Activated naive CD8-positive, alpha-beta T cell treated with anti-CD3 and anti-CD28 coated beads, Interleukin-2, amount 10 ng/mL, durations not matched to agents 7 days and 5 days (primary cell): ENCODE measurements around the gene APOD. TPM values are rescaled to one million over a fixed set of nuclear protein-coding genes. Genes with fewer than 3 reads are reported as not detected.
A peak's percentile ranks its signal among the peaks of the same experiment; 100 is the strongest.

Experiments used
- ATAC-seq: fragments of 150-1000 bp; cut with Tn5 transposase; one replicate; pipeline ENCODE4 v1.10.0; 2021; ENCODE audit warnings: low read depth, moderate library complexity
- POLR2A ChIA-PET: fragments of 350-600 bp; sonication (Branson Sonifier 250); formaldehyde crosslinking; loops from one replicate; lab custom pipeline; 2021; ENCODE audit warnings: antibody characterized with exemption; lab: Charles Lee
- DNase-seq: peaks from one replicate; pipeline ENCODE4 v3.0.0; 2021
- H3K27ac Mint-ChIP-seq: one replicate; pipeline ENCODE4 v1.8.0; 2022; ENCODE audit warnings: mild to moderate bottlenecking, mixed read lengths
- H3K27me3 Mint-ChIP-seq: one replicate; pipeline ENCODE4 v1.8.0; 2022; ENCODE audit warnings: mild to moderate bottlenecking, moderate library complexity, mixed read lengths
- H3K36me3 Mint-ChIP-seq: one replicate; pipeline ENCODE4 v1.8.0; 2021; ENCODE audit warnings: mild to moderate bottlenecking, mixed read lengths
- H3K4me1 Mint-ChIP-seq: one replicate; pipeline ENCODE4 v1.8.0; 2021; ENCODE audit warnings: mixed read lengths
- H3K4me3 Mint-ChIP-seq: one replicate; pipeline ENCODE4 v1.8.0; 2022; ENCODE audit warnings: mild to moderate bottlenecking, moderate library complexity, mixed read lengths
- H3K9me3 Mint-ChIP-seq: one replicate; pipeline ENCODE4 v1.8.0; 2021; ENCODE audit warnings: mixed read lengths
- total RNA-seq, 2 experiments: library from RNA; stranded (reverse); gene quantifications; one replicate each; pipeline ENCODE4 v1.2.3, GENCODE V29; 2021

The APOD gene
- total RNA-seq, 2 experiments from 2014 or later: not detected

GRCh38 chr3:195570912-195571311 is 12.8 kb downstream of the APOD start:
- Mint-ChIP-seq H3K4me1 (peaks cover 23% of the 10 kb centered on the region), H3K27ac (no peak overlapping the region), H3K4me3 (no peak overlapping the region), H3K27me3 (peaks cover 3% of the 10 kb centered on the region), H3K36me3 (no peaks in the 10 kb centered on the region), H3K9me3 (no peaks in the 10 kb centered on the region)
- DNase-seq (no peak), ATAC-seq (no peak)
- POLR2A ChIA-PET: no interaction called here

- H3K4me3 Mint-ChIP-seq: no peak overlapping the region
- H3K27ac Mint-ChIP-seq: no peak overlapping the region
- H3K4me1 Mint-ChIP-seq: peaks cover 23% of the 10 kb centered on the region
- DNase-seq (no peak), ATAC-seq (no peak)
- peaks cover 3% of the 10 kb centered on the region for H3K27me3 Mint-ChIP-seq
- no peaks in the 10 kb centered on the region for H3K9me3 Mint-ChIP-seq
- H3K36me3 Mint-ChIP-seq: no peaks in the 10 kb centered on the region
- POLR2A ChIA-PET: no interaction called here
Measured at GRCh38 chr3:195570344-195570743, 13.4 kb downstream of the APOD start.

GRCh38 chr3:195568630-195569029 is 15.1 kb downstream of the APOD start:
- DNase-seq: no peak
- peaks cover 3% of the 10 kb centered on the region for H3K27me3 Mint-ChIP-seq
- H3K4me1 Mint-ChIP-seq: peaks cover 21% of the 10 kb centered on the region
- H3K36me3 Mint-ChIP-seq: no peaks in the 10 kb centered on the region
- H3K9me3 Mint-ChIP-seq: no peaks in the 10 kb centered on the region
- POLR2A ChIA-PET: no interaction called here
- ATAC-seq: no peak
- H3K4me3 Mint-ChIP-seq: no peak overlapping the region
- H3K27ac Mint-ChIP-seq: no peak overlapping the region

- Mint-ChIP-seq H3K9me3 (no peaks in the 10 kb centered on the region), H3K4me3 (no peak overlapping the region), H3K27ac (no peak overlapping the region), H3K4me1 (peaks cover 26% of the 10 kb centered on the region), H3K36me3 (no peaks in the 10 kb centered on the region), H3K27me3 (peaks cover 3% of the 10 kb centered on the region)
- DNase-seq (no peak), ATAC-seq (no peak)
- POLR2A ChIA-PET: interaction anchor here (0.6 kb wide), 1 partner anchor 29 kb away, joined by 3 read pairs; no protein-coding TSS in a partner anchor
Measured at GRCh38 chr3:195566797-195567196, 16.9 kb downstream of the APOD start.

- peaks cover 3% of the 10 kb centered on the region for H3K27me3 Mint-ChIP-seq
- H3K27ac Mint-ChIP-seq: no peak overlapping the region
- no peak for DNase-seq
- no peaks in the 10 kb centered on the region for H3K9me3 Mint-ChIP-seq
- ATAC-seq: no peak
- H3K4me3 Mint-ChIP-seq: no peak overlapping the region
- H3K4me1 Mint-ChIP-seq: peaks cover 24% of the 10 kb centered on the region
- no peaks in the 10 kb centered on the region for H3K36me3 Mint-ChIP-seq
- POLR2A ChIA-PET: no interaction called here
Measured at GRCh38 chr3:195565716-195566115, 18.0 kb downstream of the APOD start.

- H3K4me3 Mint-ChIP-seq: no peak overlapping the region
- H3K27me3 Mint-ChIP-seq: peaks cover 3% of the 10 kb centered on the region
- H3K9me3 Mint-ChIP-seq: no peaks in the 10 kb centered on the region
- POLR2A ChIA-PET: no interaction called here
- H3K4me1 Mint-ChIP-seq: peaks cover 11% of the 10 kb centered on the region
- ATAC-seq (no peak), DNase-seq (no peak)
- no peak overlapping the region for H3K27ac Mint-ChIP-seq
- H3K36me3 Mint-ChIP-seq: no peaks in the 10 kb centered on the region
Measured at GRCh38 chr3:195563317-195563716, 20.4 kb downstream of the APOD start.

GRCh38 chr3:195559723-195560409 is 23.9 kb downstream of the APOD start:
- POLR2A ChIA-PET: no interaction called here
- Mint-ChIP-seq H3K9me3 (no peaks in the 10 kb centered on the region), H3K27ac (no peak overlapping the region), H3K4me1 (peaks cover 12% of the 10 kb centered on the region), H3K4me3 (no peak overlapping the region), H3K36me3 (no peaks in the 10 kb centered on the region), H3K27me3 (no peaks in the 10 kb centered on the region)
- no peak for DNase-seq
- no peak for ATAC-seq

GRCh38 chr3:195558602-195559001 is 25.1 kb downstream of the APOD start:
- no peaks in the 10 kb centered on the region for H3K27me3 Mint-ChIP-seq
- H3K4me1 Mint-ChIP-seq: peaks cover 12% of the 10 kb centered on the region
- H3K4me3 Mint-ChIP-seq: no peak overlapping the region
- H3K27ac Mint-ChIP-seq: no peak overlapping the region
- DNase-seq (no peak), ATAC-seq (peak; percentile 85)
- no peaks in the 10 kb centered on the region for H3K9me3 Mint-ChIP-seq
- POLR2A ChIA-PET: interaction anchor here (1.0 kb wide), 1 partner anchor 16 kb away, joined by 3 read pairs; the partner anchor contains the start of gene PPP1R2
- no peaks in the 10 kb centered on the region for H3K36me3 Mint-ChIP-seq

GRCh38 chr3:195557322-195557721 is 26.4 kb downstream of the APOD start:
- H3K4me1 Mint-ChIP-seq: peaks cover 15% of the 10 kb centered on the region
- H3K27ac Mint-ChIP-seq: no peak overlapping the region
- no peaks in the 10 kb centered on the region for H3K27me3 Mint-ChIP-seq
- DNase-seq (no peak), ATAC-seq (no peak)
- no peak overlapping the region for H3K4me3 Mint-ChIP-seq
- POLR2A ChIA-PET: interaction anchor here (0.9 kb wide), 1 partner anchor 15 kb away, joined by 3 read pairs; the partner anchor contains the start of gene PPP1R2
- H3K9me3 Mint-ChIP-seq: no peaks in the 10 kb centered on the region
- H3K36me3 Mint-ChIP-seq: no peaks in the 10 kb centered on the region

- H3K9me3 Mint-ChIP-seq: no peaks in the 10 kb centered on the region
- no peak overlapping the region for H3K27ac Mint-ChIP-seq
- no peak overlapping the region for H3K4me3 Mint-ChIP-seq
- peaks cover 21% of the 10 kb centered on the region for H3K4me1 Mint-ChIP-seq
- H3K36me3 Mint-ChIP-seq: no peaks in the 10 kb centered on the region
- POLR2A ChIA-PET: no interaction called here
- no peaks in the 10 kb centered on the region for H3K27me3 Mint-ChIP-seq
- no peak for ATAC-seq
- no peak for DNase-seq
Measured at GRCh38 chr3:195556390-195556789, 27.4 kb downstream of the APOD start.

- Mint-ChIP-seq H3K27ac (peak overlapping the region; percentile 62), H3K9me3 (no peaks in the 10 kb centered on the region), H3K4me3 (no peak overlapping the region), H3K36me3 (no peaks in the 10 kb centered on the region), H3K27me3 (no peaks in the 10 kb centered on the region), H3K4me1 (peaks cover 34% of the 10 kb centered on the region)
- POLR2A ChIA-PET: no interaction called here
- DNase-seq (no peak), ATAC-seq (no peak)
Measured at GRCh38 chr3:195555110-195555509, 28.6 kb downstream of the APOD start.

GRCh38 chr3:195554458-195554857 is 29.3 kb downstream of the APOD start:
- Mint-ChIP-seq H3K27me3 (no peaks in the 10 kb centered on the region), H3K4me1 (peaks cover 39% of the 10 kb centered on the region), H3K36me3 (no peaks in the 10 kb centered on the region), H3K9me3 (no peaks in the 10 kb centered on the region), H3K27ac (no peak overlapping the region), H3K4me3 (no peak overlapping the region)
- ATAC-seq (no peak), DNase-seq (no peak)
- POLR2A ChIA-PET: no interaction called here

GRCh38 chr3:195553268-195553667 is 30.5 kb downstream of the APOD start:
- Mint-ChIP-seq H3K4me3 (no peak overlapping the region), H3K4me1 (peaks cover 43% of the 10 kb centered on the region)

GRCh38 chr3:195551381-195551978 is 32.3 kb downstream of the APOD start:
- no peak for ATAC-seq
- H3K9me3 Mint-ChIP-seq: no peaks in the 10 kb centered on the region

More at GRCh38 chr3:195553268-195553667, 30.5 kb downstream of the APOD start:
- no peaks in the 10 kb centered on the region for H3K9me3 Mint-ChIP-seq
- H3K27me3 Mint-ChIP-seq: no peaks in the 10 kb centered on the region
- POLR2A ChIA-PET: interaction anchor here (4.4 kb wide), 1 partner anchor 12 kb away, joined by 21 read pairs; no protein-coding TSS in a partner anchor
- ATAC-seq (no peak), DNase-seq (no peak)
- H3K27ac Mint-ChIP-seq: peak overlapping the region; percentile 36
- H3K36me3 Mint-ChIP-seq: no peaks in the 10 kb centered on the region

More at GRCh38 chr3:195551381-195551978, 32.3 kb downstream of the APOD start:
- peaks cover 53% of the 10 kb centered on the region for H3K4me1 Mint-ChIP-seq
- H3K27me3 Mint-ChIP-seq: no peaks in the 10 kb centered on the region
- H3K36me3 Mint-ChIP-seq: no peaks in the 10 kb centered on the region
- DNase-seq: no peak
- H3K4me3 Mint-ChIP-seq: peak overlapping the region; percentile 43
- peak overlapping the region; percentile 95 for H3K27ac Mint-ChIP-seq
- POLR2A ChIA-PET: interaction anchor here (0.7 to 4.4 kb wide), 5 partner anchors 8 to 342 kb away, joined by 3 to 21 read pairs (median 4); partner anchors contain the start of genes ACAP2, PPP1R2 and XXYLT1
